Measurements from ENCODE around the gene AHCYL2.
"Not testable (repeated sequence)": the region's sequence is repeated elsewhere in the genome, so short reads cannot be mapped to it uniquely, and the experiment has no call there.

The AHCYL2 gene

GRCh38 chr7:129348023-129348740 is 123.4 kb downstream of the AHCYL2 start:
- no peak for DNase-seq (ENCODE audit: low spot score)

- no peak for DNase-seq (ENCODE audit: low spot score)
Observed at GRCh38 chr7:129351320-129351719, 126.5 kb downstream of the AHCYL2 start.

- DNase-seq (ENCODE audit: low spot score): not testable (repeated sequence)
Observed at GRCh38 chr7:129353104-129353503, 128.3 kb downstream of the AHCYL2 start.

GRCh38 chr7:129354428-129355157 is 129.8 kb downstream of the AHCYL2 start:
- DNase-seq (ENCODE audit: low spot score): no peak

- no peak for DNase-seq (ENCODE audit: low spot score)
Observed at GRCh38 chr7:129356176-129356575, 131.3 kb downstream of the AHCYL2 start.

- no peak for DNase-seq (ENCODE audit: low spot score)
Observed at GRCh38 chr7:129359176-129359575, 134.3 kb downstream of the AHCYL2 start.

- DNase-seq (ENCODE audit: low spot score): no peak
Observed at GRCh38 chr7:129359638-129360037, 134.8 kb downstream of the AHCYL2 start.

- DNase-seq (ENCODE audit: low spot score): no peak
Observed at GRCh38 chr7:129361771-129362170, 136.9 kb downstream of the AHCYL2 start.

GRCh38 chr7:129362496-129362895 is 137.7 kb downstream of the AHCYL2 start:
- DNase-seq (ENCODE audit: low spot score): no peak

- no peak for DNase-seq (ENCODE audit: low spot score)
Observed at GRCh38 chr7:129367349-129367699, 142.5 kb downstream of the AHCYL2 start.

- DNase-seq (ENCODE audit: low spot score): peak; percentile 61
Observed at GRCh38 chr7:129367700-129368388, 143.0 kb downstream of the AHCYL2 start.

GRCh38 chr7:129368389-129368986 is 143.7 kb downstream of the AHCYL2 start:
- no peak for DNase-seq (ENCODE audit: low spot score)

GRCh38 chr7:129369447-129369846 is 144.6 kb downstream of the AHCYL2 start:
- not testable (repeated sequence) for DNase-seq (ENCODE audit: low spot score)

GRCh38 chr7:129370812-129371211 is 146.0 kb downstream of the AHCYL2 start:
- DNase-seq (ENCODE audit: low spot score): no peak

GRCh38 chr7:129371487-129371886 is 146.7 kb downstream of the AHCYL2 start:
- DNase-seq (ENCODE audit: low spot score): no peak

- DNase-seq (ENCODE audit: low spot score): no peak
Observed at GRCh38 chr7:129373651-129374428, 149.0 kb downstream of the AHCYL2 start.

GRCh38 chr7:129375141-129375938 is 150.5 kb downstream of the AHCYL2 start:
- DNase-seq (ENCODE audit: low spot score): no peak

GRCh38 chr7:129376076-129376777 is 151.4 kb downstream of the AHCYL2 start:
- peak; percentile 38 for DNase-seq (ENCODE audit: low spot score)

- no peak for DNase-seq (ENCODE audit: low spot score)
Observed at GRCh38 chr7:129376778-129377700, 152.2 kb downstream of the AHCYL2 start.
